HG02623 (cell line): ENCODE results near the gene PIM3.
A peak's percentile ranks its signal among the peaks of the same experiment; 100 is the strongest.

Source experiments
- ATAC-seq: cut with Tn5 transposase; IDR thresholded peaks from one replicate; pipeline ENCODE4 v1.9.1; 2021; ENCODE audit warnings: moderate library complexity; ENCODE audit not compliant: unreplicated experiment

The PIM3 gene

DNA sequence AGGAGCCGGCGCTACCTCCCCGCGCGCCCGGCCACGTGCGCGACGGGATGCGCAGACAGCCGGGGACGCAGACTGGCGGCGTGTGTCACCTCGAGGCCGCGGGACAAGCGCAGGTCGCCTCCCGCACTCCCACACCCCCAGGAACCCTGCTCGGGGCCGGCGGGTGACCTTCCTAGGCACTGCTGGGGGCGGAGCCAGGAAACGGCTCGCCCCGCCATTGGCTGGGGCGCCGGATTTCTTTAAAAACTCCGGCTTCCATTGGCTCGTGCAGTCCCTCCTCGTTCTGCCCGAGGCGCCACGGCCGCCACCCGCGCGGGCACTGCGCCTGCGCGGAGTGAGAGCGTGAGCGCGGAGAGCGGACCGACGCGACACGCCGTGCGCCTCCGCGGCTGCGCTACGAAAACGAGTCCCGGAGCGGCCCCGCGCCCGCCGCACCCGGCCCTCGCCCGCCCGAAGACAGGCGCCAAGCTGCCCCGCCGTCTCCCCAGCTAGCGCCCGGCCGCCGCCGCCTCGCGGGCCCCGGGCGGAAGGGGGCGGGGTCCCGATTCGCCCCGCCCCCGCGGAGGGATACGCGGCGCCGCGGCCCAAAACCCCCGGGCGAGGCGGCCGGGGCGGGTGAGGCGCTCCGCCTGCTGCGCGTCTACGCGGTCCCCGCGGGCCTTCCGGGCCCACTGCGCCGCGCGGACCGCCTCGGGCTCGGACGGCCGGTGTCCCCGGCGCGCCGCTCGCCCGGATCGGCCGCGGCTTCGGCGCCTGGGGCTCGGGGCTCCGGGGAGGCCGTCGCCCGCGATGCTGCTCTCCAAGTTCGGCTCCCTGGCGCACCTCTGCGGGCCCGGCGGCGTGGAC is at the start of gene PIM3:
Gene PIM3 (plus strand): TSS at position 614 of the 846 bp plus-strand sequence. CDS start 176 bp downstream, at position 790.
- peak; percentile 56 for ATAC-seq

DNA sequence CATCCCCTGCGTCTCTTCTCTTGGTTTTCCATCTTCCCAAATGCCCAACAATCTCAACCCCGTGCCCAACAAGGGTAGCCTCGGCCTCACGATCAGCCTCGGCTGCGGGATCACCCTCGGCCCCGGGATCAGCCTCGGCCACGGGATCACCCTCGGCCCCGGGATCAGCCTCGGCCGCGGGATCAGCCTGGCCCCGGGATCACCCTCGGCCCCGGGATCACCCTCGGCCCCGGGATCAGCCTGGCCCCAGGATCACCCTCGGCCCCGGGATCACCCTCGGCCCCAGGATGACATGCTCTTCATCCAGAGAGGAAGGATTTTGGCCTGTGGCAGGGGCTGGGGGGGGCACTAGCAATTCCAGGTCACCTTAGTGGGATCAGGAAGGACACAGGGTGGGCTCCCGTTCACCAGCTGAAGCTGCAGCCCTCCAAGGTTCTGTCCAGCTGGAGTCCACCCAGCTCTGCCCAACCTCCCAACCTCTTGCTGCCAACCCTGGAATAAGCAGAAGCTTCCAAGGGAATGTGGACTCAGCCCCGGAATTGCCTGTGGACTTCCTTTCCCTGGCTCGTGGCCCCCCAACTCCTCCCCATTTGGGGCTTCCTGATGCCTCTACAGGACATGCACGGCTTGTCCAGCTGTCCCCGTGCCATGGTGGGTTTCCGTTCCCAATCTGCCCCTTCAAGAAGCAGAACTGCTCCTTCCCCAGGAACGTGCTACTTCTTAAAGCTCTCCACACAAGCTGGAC is 48.5 kb upstream of the PIM3 start:
- ATAC-seq = no peak

GRCh38 chr22:49913026-49913425 is 47.5 kb upstream of the PIM3 start:
- no peak for ATAC-seq

DNA sequence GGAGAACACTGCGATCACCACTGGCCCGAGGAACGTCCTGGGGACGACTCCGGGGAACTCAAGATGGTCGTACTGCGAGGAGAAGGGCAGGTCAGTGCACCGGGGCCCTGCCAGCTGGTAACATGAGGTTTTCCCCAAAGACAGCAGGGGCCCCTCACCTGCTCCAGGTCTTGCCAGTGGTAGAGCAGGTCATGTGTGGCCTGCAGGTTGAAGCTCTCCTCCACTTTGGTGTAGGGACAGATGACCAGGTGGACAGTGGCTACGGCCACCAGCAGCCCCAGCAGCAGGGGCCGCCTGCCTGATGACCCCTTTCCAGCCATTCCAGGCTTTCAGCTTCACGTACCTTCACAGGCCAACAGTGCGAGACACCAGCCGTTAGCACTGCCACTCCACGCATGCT is 47.1 kb upstream of the PIM3 start:
- no peak for ATAC-seq

- no peak for ATAC-seq
Observed at GRCh38 chr22:49914256-49914655, 46.3 kb upstream of the PIM3 start.

DNA sequence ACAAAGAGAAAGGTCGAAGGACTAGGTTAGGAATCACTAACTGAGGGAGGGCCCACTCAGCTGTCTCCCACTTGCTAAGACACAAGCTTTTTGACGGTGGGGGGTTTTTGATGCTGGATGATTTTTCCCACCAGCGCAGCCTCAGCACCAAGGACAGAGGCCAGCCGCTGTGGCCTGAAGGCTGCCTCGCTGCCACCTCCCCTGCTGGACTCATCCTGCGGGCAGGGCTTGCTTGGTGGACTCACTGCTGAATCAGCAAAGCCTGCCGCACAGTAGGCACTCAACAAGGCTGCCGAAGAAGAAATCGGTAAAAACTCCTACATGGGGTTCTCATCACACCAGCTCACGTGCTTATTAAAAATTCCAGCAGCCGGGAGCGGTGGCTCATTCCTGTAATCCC is 45.0 kb upstream of the PIM3 start:
- no peak for ATAC-seq

- no peak for ATAC-seq
Observed at GRCh38 chr22:49916831-49917230, 43.7 kb upstream of the PIM3 start.

DNA sequence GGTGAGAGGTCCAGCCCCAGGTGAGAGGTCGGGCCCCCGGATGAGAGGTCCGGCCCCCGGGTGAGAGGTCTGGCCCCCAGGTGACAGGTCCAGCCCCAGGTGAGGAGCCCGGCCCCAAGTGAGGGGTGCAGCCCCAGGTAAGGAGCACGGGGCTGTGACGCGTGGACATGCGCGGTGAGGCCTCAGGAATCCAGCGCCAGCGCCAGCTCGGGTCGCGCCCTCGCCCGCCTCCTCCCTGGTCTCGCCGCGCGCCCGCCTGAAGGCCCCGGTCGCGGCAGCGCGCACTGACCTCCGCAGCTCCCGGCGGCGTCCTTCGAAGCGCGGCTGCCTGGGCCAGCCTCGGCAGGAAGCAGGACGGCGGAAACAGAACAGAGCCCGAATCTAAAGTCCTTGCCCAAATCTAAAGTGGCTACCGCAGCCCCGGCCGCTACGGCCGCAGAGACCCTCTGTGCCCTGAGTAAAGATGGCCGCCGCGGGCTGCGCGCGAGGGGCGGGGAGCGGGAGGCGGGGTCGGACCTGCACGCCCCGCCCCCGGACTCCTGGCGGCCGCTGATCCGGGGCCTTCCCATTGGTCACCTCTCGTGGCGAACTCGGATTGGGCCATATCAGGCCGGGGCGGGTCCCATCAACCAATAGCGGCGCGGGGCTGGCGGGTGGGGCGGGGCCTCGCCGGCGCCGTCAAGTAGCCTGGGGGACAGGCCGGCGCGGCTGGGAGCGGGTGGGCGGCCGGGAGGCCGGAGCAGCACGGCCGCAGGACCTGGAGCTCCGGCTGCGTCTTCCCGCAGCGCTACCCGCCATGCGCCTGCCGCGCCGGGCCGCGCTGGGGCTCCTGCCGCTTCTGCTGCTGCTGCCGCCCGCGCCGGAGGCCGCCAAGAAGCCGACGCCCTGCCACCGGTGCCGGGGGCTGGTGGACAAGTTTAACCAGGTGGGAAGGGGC is 42.3 kb upstream of the PIM3 start, which contains the start of the genes ALG12 and CRELD2:
Gene ALG12 (minus strand): TSS at position 465 of the 937 bp plus-strand sequence. CDS start 4,673 bp downstream, outside the sequence.
Gene CRELD2 (plus strand): TSS at position 661 of the 937 bp plus-strand sequence. CDS start 136 bp downstream, at position 797.
- peak; percentile 89 for ATAC-seq

DNA sequence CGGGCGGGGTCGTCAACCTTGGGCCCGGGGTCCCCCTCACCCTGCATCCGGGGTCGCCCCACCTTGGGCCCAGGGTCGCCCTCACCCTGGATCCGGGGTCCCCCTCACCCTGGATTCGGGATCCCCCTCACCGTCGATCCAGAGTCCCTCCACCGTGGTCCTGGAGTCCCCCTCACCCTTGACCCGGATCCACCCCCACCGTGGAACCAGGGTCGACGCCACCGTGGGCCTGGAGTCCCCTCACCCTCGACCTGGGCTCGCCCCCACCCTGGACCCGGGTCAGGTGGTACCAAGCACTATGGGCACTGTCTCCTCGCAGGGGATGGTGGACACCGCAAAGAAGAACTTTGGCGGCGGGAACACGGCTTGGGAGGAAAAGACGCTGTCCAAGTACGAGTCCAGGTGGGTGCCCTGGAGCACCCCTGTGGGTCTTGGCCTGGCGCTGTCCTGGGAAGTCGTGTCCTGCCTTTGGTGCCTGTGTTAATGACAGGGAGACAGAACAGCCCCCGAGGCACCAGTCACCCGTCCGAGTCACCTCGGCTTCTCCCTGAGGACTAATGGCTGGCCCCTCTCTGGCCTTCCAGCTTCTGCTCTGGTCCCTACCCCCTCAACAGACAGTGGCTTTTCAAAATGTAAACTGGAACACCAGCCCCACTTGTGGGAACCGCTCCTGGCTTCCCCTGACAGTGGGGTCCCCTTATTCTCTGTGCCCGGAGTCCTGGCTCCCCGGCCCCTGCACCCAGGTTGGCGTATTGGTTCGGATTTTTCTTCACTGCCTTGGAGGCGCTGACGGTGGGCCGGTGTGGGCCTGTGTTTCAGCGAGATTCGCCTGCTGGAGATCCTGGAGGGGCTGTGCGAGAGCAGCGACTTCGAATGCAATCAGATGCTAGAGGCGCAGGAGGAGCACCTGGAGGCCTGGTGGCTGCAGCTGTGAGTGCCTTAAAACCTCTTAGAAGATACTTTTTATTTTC is 41.4 kb upstream of the PIM3 start:
- ATAC-seq = no peak

GRCh38 chr22:49920859-49921258 is 39.7 kb upstream of the PIM3 start:
- no peak for ATAC-seq

DNA sequence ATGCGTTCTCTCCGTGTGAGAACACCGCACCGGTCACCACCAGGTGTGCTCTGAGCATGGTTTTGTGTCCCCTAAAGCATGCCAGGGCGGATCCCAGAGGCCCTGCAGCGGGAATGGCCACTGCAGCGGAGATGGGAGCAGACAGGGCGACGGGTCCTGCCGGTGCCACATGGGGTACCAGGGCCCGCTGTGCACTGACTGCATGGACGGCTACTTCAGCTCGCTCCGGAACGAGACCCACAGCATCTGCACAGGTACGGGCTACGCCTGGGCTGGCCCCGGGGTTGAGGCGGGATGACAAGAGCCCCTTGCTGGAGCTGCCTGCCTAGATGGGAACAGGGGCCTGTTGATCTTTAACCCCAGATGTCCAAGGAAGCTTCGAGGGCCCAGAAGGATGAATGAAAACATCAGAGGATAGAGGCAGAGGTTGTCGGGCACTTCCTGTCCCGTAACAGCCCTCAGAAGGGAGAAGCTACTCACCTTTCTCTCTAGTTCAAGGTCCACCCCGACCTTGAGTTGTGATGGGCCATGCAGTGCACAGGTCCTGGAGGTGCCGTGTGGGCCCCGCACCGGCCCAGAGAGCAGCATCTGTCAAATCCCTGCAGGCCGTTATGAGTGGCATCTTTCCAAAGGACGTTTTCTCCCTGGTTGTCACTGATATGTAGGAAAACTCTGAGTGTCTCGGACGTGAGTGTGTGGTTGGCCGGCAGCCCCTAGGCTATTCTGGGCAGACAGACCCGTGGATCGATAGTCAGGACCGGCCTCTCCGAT is 38.9 kb upstream of the PIM3 start:
- ATAC-seq = no peak

GRCh38 chr22:49922484-49922883 is 38.1 kb upstream of the PIM3 start:
- ATAC-seq = no peak

DNA sequence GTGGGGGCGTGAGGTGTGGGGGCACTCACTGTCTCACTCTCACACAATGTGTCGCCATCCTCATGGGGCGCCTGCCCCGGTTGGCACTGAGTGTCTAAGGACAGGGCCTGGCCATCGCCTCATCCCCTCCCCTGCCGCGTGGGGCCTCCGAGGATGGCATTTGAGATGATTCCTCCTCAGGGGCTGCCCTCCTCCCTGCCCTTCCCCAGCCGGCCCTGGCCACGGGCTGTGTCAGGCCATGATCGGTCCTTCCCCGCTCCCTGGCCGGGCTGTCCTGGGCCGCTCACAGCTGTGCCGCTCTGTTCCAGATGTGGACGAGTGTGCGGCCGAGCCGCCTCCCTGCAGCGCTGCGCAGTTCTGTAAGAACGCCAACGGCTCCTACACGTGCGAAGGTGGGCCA is 37.6 kb upstream of the PIM3 start:
- ATAC-seq = no peak

GRCh38 chr22:49923445-49923844 is 37.1 kb upstream of the PIM3 start:
- no peak for ATAC-seq

DNA sequence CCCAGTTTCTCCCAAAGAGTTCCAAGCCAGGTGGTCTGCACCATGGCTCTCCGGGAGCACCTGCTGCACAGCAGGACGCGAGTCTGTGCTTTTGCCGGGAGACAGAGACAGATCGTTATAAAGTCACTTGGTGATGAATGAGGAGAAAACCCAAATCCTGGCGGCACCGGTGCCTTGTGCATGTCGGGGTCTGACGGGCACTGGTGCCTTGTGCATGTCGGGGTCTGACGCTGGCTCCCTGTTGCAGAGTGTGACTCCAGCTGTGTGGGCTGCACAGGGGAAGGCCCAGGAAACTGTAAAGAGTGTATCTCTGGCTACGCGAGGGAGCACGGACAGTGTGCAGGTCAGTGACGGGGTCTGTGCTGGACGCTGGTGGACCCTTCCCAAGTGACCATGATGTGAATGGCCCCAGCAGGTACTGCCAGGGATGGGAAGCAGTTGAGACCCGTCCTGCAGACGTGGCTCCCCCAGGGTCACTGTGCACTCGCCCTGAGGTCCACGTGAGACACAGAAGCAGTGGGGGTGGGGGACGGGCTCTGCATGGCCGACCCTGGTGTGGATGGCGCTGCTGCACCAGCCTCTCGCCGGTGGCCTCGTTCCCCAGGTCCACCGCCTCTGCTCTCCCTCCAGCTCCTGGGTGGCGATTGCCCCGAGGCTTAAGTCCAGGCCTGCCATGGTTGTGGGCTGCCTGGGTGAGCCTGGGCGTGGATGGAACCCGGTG is 36.3 kb upstream of the PIM3 start:
- ATAC-seq = no peak

- ATAC-seq = no peak
Observed at GRCh38 chr22:49925525-49926128, 34.9 kb upstream of the PIM3 start.

DNA sequence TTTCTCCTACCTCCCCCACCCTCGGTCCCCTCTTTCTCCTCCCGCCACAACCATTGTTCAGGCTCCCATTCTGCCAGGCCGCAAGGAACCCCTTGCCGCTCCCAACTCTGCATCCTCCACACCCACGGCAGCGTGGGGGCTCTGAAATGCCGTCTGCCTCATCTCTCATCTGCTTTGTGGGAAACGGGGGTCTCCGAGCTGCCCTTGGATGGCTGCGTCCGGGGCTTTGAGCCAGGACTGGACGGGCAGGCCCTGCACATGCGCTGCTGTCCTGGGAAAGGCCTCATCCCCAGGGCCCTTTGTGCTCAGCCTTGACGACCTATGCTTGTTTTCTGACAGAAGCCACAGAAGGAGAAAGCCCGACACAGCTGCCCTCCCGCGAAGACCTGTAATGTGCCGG is 33.7 kb upstream of the PIM3 start:
- no peak for ATAC-seq
